CD4-positive, alpha-beta T cell (primary cell): ENCODE results near the gene AKR1C2. TPM values are rescaled to one million over a fixed set of nuclear protein-coding genes. Genes with fewer than 3 reads are reported as not detected.
"Not testable (repeated sequence)": the region's sequence is repeated elsewhere in the genome, so short reads cannot be mapped to it uniquely, and the experiment has no call there.

Source experiments
- ATAC-seq: fragments of 200-7000 bp; cut with Tn5 transposase; one replicate; pipeline ENCODE4 v1.10.0; 2022; ENCODE audit warnings: mild to moderate bottlenecking; ENCODE audit not compliant: poor library complexity
- CTCF ChIA-PET: fragments of 350-600 bp; sonication (Branson Sonifier 250); formaldehyde crosslinking; loops from one replicate; lab custom pipeline; 2021; ENCODE audit warnings: antibody characterized with exemption, inconsistent platforms; lab: Charles Lee
- POLR2A ChIA-PET: fragments of 350-600 bp; sonication (Branson Sonifier 250); formaldehyde crosslinking; loops from one replicate; lab custom pipeline; 2021; ENCODE audit warnings: antibody characterized with exemption, inconsistent platforms; lab: Charles Lee
- DNase-seq, 14 experiments: peaks; one replicate each; pipeline ENCODE4 v3.0.0-alpha.2; 2013 to 2020; ENCODE audit warnings: mixed read lengths in 2 of 14
- H3K27ac ChIP-seq, 2 donors: one replicate each; pipeline versions ENCODE4 v1.5.1 to v1.7.0; 2013; ENCODE audit warnings: low read length in 2 of 2, low read depth in 1 of 2, mild to moderate bottlenecking in 1 of 2
- H3K27me3 ChIP-seq, 2 experiments: 1 replicate in 1 of 2; 2 replicates in 1 of 2; pipeline versions ENCODE4 v1.6.1 to v1.7.0; 2013; ENCODE audit warnings: low read length in 2 of 2, control low read depth in 1 of 2, mild to moderate bottlenecking in 1 of 2, moderate library complexity in 1 of 2; ENCODE audit not compliant: insufficient read depth in 2 of 2, control insufficient read depth in 1 of 2
- H3K36me3 ChIP-seq: one replicate; pipeline ENCODE4 v1.6.1; 2013; ENCODE audit warnings: low read length, control low read depth; ENCODE audit not compliant: insufficient read depth
- H3K4me1 ChIP-seq: one replicate; pipeline ENCODE4 v1.6.1; 2013; ENCODE audit warnings: low read length, control low read depth; ENCODE audit not compliant: insufficient read depth
- H3K4me3 ChIP-seq: one replicate; pipeline ENCODE4 v1.5.1; 2013; ENCODE audit warnings: mild to moderate bottlenecking, low read length, moderate library complexity
- H3K9me3 ChIP-seq, 2 experiments: 1 replicate in 1 of 2; 2 replicates in 1 of 2; pipeline versions ENCODE4 v1.6.1 to v1.7.0; 2013; ENCODE audit warnings: low read length in 2 of 2, mild to moderate bottlenecking in 2 of 2, control low read depth in 1 of 2, moderate library complexity in 1 of 2; ENCODE audit not compliant: control insufficient read depth in 1 of 2, insufficient read depth in 1 of 2
- H3K27ac Mint-ChIP-seq: one replicate; pipeline ENCODE4 v1.8.0; 2020; ENCODE audit warnings: mixed read lengths
- H3K27me3 Mint-ChIP-seq: one replicate; pipeline ENCODE4 v1.8.0; 2021; ENCODE audit warnings: mixed read lengths
- H3K36me3 Mint-ChIP-seq: one replicate; pipeline ENCODE4 v1.8.0; 2021; ENCODE audit warnings: low read depth, mixed read lengths
- H3K4me1 Mint-ChIP-seq: one replicate; pipeline ENCODE4 v1.8.0; 2021; ENCODE audit warnings: low read depth, mixed read lengths
- H3K4me3 Mint-ChIP-seq: one replicate; pipeline ENCODE4 v1.8.0; 2020; ENCODE audit warnings: mild to moderate bottlenecking, mixed read lengths
- H3K9me3 Mint-ChIP-seq: one replicate; pipeline ENCODE4 v1.8.0; 2020; ENCODE audit warnings: mixed read lengths
- intact Hi-C, 2 experiments: fragments of 100-400 bp; cut with DNase I in 1 of 2; cut with micrococcal nuclease in 1 of 2; formaldehyde crosslinking; loops; one replicate each; pipeline versions ENCODE4 v1.15.1 to v1.9.0; 2023 to 2025; cut with DNase I, micrococcal nuclease
- total RNA-seq, 174 experiments: library from RNA in 2 of 174; stranded (reverse) in 2 of 174; gene quantifications; one replicate each; pipeline ENCODE4 v1.2.3 and lab custom pipeline; 2021 to 2026
- TF ChIP-seq, protein P1 (sequence below): fragments of 200-600 bp; IDR thresholded peaks from one replicate; pipeline ENCODE4 v1.8.0; 2022; ENCODE audit warnings: antibody characterized with exemption, mild to moderate bottlenecking

AKR1C2 gene
- total RNA-seq, 2 experiments from 2014 or later = 0.41 TPM; not detected in 1

DNA sequence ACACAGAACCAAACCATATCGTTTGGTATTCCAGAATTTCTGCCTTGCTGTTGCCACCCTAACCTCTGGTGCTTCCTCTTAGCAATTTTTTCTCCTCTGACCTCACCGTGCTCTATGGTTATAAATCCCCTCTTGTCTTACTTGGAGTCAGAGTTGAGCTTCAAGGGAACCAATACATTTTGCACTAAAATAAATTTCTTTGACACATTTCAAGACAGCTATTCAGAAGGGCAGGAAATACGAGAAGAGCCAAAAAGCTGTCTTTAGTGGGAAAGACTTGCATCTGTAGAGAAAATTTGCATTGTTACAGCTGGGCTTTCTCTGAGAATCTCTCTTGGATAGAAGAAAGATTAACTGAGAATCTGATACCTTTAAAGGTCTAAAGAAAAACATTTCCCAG, 14.5 kb upstream of the AKR1C2 start:
- no peaks in the 10 kb centered on the region for H3K27me3 Mint-ChIP-seq

DNA sequence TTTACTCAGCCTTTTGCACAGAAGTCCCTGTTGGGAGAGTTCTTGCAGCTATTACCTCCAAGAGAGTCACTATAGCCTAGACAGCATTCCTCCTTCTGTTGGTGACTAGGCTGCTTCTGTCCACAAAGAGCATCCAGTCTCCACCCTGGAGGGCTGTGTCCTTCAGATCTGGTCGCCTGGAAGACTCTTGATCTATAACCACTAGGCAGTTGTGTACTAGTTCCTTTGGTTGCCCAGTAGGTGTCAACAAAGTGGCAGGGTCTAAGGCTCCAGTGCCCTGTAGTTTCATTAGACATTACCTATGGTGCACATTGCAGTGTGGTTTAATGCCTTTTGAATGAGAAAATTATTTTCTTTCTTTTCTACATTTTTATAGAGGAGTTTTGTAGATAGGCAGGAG, 11.3 kb upstream of the AKR1C2 start:
- intact Hi-C loops = loop anchor here in 1 of 2 experiments (5.0 kb wide), 1 partner anchor 267 kb away; no protein-coding TSS in a partner anchor
- no peak overlapping the region for H3K4me3 Mint-ChIP-seq
- no peaks in the 10 kb centered on the region for H3K36me3 ChIP-seq
- ATAC-seq (no peak), DNase-seq (peak in 2 of 14 experiments; percentile 1 to 6)
- H3K36me3 Mint-ChIP-seq = no peaks in the 10 kb centered on the region
- no peaks in the 10 kb centered on the region for H3K9me3 Mint-ChIP-seq
- H3K4me1 ChIP-seq = no peaks in the 10 kb centered on the region
- TF ChIP-seq, protein P1, sequence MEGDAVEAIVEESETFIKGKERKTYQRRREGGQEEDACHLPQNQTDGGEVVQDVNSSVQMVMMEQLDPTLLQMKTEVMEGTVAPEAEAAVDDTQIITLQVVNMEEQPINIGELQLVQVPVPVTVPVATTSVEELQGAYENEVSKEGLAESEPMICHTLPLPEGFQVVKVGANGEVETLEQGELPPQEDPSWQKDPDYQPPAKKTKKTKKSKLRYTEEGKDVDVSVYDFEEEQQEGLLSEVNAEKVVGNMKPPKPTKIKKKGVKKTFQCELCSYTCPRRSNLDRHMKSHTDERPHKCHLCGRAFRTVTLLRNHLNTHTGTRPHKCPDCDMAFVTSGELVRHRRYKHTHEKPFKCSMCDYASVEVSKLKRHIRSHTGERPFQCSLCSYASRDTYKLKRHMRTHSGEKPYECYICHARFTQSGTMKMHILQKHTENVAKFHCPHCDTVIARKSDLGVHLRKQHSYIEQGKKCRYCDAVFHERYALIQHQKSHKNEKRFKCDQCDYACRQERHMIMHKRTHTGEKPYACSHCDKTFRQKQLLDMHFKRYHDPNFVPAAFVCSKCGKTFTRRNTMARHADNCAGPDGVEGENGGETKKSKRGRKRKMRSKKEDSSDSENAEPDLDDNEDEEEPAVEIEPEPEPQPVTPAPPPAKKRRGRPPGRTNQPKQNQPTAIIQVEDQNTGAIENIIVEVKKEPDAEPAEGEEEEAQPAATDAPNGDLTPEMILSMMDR = no peak
- ChIA-PET POLR2A (no interaction called here), CTCF (no interaction called here)
- no peaks in the 10 kb centered on the region for H3K27me3 Mint-ChIP-seq
- H3K27ac ChIP-seq = no peak overlapping the region
- no peak overlapping the region for H3K27ac Mint-ChIP-seq
- no peaks in the 10 kb centered on the region for H3K27me3 ChIP-seq
- no peak overlapping the region for H3K4me3 ChIP-seq
- H3K4me1 Mint-ChIP-seq = no peaks in the 10 kb centered on the region
- H3K9me3 ChIP-seq = no peaks in the 10 kb centered on the region

More for the DNA sequence above, 14.5 kb upstream of the AKR1C2 start:
- H3K27ac ChIP-seq = no peak overlapping the region
- Mint-ChIP-seq H3K36me3 (no peaks in the 10 kb centered on the region), H3K27ac (no peak overlapping the region), H3K9me3 (no peaks in the 10 kb centered on the region), H3K4me1 (no peaks in the 10 kb centered on the region), H3K4me3 (no peak overlapping the region)
- H3K27me3 ChIP-seq = no peaks in the 10 kb centered on the region
- ChIA-PET CTCF (no interaction called here), POLR2A (no interaction called here)
- H3K4me3 ChIP-seq = no peak overlapping the region
- H3K9me3 ChIP-seq = no peaks in the 10 kb centered on the region
- TF ChIP-seq, protein P1 = no peak
- no peaks in the 10 kb centered on the region for H3K36me3 ChIP-seq
- intact Hi-C loops = loop anchor here in 1 of 2 experiments (5.0 kb wide), 1 partner anchor 264 kb away; no protein-coding TSS in a partner anchor
- ATAC-seq = no peak
- no peaks in the 10 kb centered on the region for H3K4me1 ChIP-seq
- DNase-seq = no peak

DNA sequence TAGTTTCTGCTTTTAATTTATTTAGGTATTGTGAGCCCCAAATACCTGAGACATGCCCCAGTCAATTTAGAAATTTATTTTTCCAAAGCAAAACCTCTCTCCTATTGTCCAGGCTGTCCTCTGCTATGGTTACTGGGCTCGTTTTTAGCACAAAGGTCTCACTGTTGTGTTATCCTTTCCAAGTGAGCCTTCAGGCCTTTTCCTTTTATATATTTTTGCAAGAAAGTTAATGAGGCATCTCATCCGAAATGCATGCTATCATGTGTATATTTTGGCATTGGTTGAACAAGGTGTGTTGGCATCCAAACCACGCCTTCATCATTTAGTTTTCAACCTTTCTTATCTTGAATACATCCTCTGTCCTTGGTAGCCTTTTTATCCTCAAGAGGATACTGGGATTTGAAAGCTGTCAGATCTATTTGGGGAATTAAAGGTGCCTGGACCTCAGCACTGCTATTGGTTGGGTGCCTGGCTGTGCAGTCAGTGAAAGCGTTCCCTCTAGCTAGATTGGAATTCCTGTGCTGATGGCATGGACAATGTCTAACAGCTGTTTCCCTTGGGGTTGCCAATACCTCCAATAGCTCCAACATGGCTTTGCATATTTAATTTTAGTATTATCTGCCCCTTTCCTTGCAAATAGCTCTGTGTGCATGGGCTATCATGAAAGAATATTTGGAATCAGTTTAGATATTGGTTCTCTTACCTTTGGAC, 10.7 kb upstream of the AKR1C2 start:
- H3K4me3 Mint-ChIP-seq, intact Hi-C loops: not testable (repeated sequence)

DNA sequence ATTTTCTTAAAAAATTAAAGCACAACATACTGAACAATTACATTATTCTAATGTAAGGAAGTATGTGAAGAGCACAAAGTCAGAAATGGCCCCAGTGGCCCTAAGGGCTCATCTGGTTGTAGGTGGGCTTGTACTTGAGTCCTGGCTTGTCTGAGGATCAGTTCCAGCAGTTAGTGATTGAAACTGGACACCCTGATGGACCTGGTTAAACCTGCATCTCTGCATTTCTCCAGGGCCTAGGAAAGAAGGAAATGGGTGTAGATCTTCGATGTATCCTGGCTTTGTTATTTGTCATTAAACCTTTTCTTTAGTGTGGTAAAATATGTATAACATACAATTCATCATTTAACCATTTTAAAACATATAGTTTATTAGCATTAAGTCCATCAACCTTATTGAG, 9.7 kb upstream of the AKR1C2 start:
- H3K9me3 ChIP-seq = no peaks in the 10 kb centered on the region
- H3K27ac ChIP-seq = no peak overlapping the region
- no peak overlapping the region for H3K4me3 ChIP-seq
- POLR2A ChIA-PET = no interaction called here
- no peaks in the 10 kb centered on the region for H3K36me3 ChIP-seq
- H3K27ac Mint-ChIP-seq = no peak overlapping the region
- H3K4me1 Mint-ChIP-seq = no peaks in the 10 kb centered on the region
- TF ChIP-seq, protein P1 = no peak
- no peaks in the 10 kb centered on the region for H3K27me3 Mint-ChIP-seq
- H3K27me3 ChIP-seq = no peaks in the 10 kb centered on the region
- DNase-seq (no peak), ATAC-seq (no peak)
- H3K4me3 Mint-ChIP-seq = no peak overlapping the region
- H3K4me1 ChIP-seq = no peaks in the 10 kb centered on the region
- H3K9me3 Mint-ChIP-seq = no peaks in the 10 kb centered on the region
- CTCF ChIA-PET = no interaction called here
- intact Hi-C loops = no loop called here
- no peaks in the 10 kb centered on the region for H3K36me3 Mint-ChIP-seq

More for the DNA sequence above, 10.7 kb upstream of the AKR1C2 start:
- H3K36me3 ChIP-seq, H3K9me3 ChIP-seq, ATAC-seq, DNase-seq, H3K4me1 Mint-ChIP-seq, H3K4me3 ChIP-seq, H3K27ac Mint-ChIP-seq, H3K4me1 ChIP-seq, H3K36me3 Mint-ChIP-seq, H3K27me3 ChIP-seq, CTCF ChIA-PET, H3K27me3 Mint-ChIP-seq, H3K9me3 Mint-ChIP-seq, H3K27ac ChIP-seq, POLR2A ChIA-PET: not testable (repeated sequence)
